MM.1S (cell line): Measurements from ENCODE around the gene SMU1.

Source experiments
- DNase-seq: peaks from one replicate; pipeline ENCODE4 v3.0.0-alpha.2; 2015
- H2AFZ ChIP-seq: fragments of 300-600 bp; sonication (generic); 2 replicates; pipeline ENCODE4 v1.6.0; 2016; ENCODE audit warnings: antibody characterized with exemption, low read length
- H3F3A ChIP-seq: fragments of 300-600 bp; sonication (generic); 2 replicates; pipeline ENCODE4 v1.6.1; 2016; ENCODE audit warnings: mild to moderate bottlenecking, antibody characterized with exemption, low read length, moderate library complexity, mixed read lengths; ENCODE audit not compliant: insufficient read depth
- H3K27ac ChIP-seq: fragments of 300-600 bp; sonication (generic); 2 replicates; pipeline ENCODE4 v1.5.1; 2016; ENCODE audit warnings: mild to moderate bottlenecking, low read length
- H3K27me3 ChIP-seq: fragments of 300-600 bp; sonication (generic); replicated peaks from 2 replicates; pipeline ENCODE4 v1.6.0; 2016; ENCODE audit warnings: low read length; ENCODE audit not compliant: insufficient read depth
- H3K36me3 ChIP-seq: fragments of 300-600 bp; sonication (generic); replicated peaks from 2 replicates; pipeline ENCODE4 v1.6.1; 2016; ENCODE audit warnings: mild to moderate bottlenecking, low read length, mixed read lengths; ENCODE audit not compliant: insufficient read depth
- H3K4me1 ChIP-seq: fragments of 300-600 bp; sonication (generic); 2 replicates; pipeline ENCODE4 v1.6.1; 2016; ENCODE audit warnings: low read length, mixed read lengths
- H3K4me2 ChIP-seq: fragments of 300-600 bp; sonication (generic); 2 replicates; pipeline ENCODE4 v1.6.0; 2016; ENCODE audit warnings: low read depth, low read length
- H3K4me3 ChIP-seq: fragments of 300-600 bp; sonication (generic); 2 replicates; pipeline ENCODE4 v1.5.1; 2016; ENCODE audit warnings: low read length, mixed read lengths
- H3K79me2 ChIP-seq: fragments of 300-600 bp; sonication (generic); 2 replicates; pipeline ENCODE4 v1.6.1; 2016; ENCODE audit warnings: mixed run types, low read length, mixed read lengths
- H3K9ac ChIP-seq: fragments of 300-600 bp; sonication (generic); 2 replicates; pipeline ENCODE4 v1.6.1; 2016; ENCODE audit warnings: low read length, mixed read lengths
- H3K9me2 ChIP-seq: fragments of 300-600 bp; sonication (generic); replicated peaks from 2 replicates; pipeline ENCODE4 v1.6.1; 2016; ENCODE audit warnings: mild to moderate bottlenecking, low read length, mixed read lengths; ENCODE audit not compliant: insufficient read depth
- H3K9me3 ChIP-seq: fragments of 300-600 bp; sonication (generic); replicated peaks from 2 replicates; pipeline ENCODE4 v1.6.1; 2016; ENCODE audit warnings: mild to moderate bottlenecking, low read length, mixed read lengths; ENCODE audit not compliant: insufficient read depth
- H4K20me1 ChIP-seq: fragments of 300-600 bp; sonication (generic); 2 replicates; pipeline ENCODE4 v1.6.1; 2016; ENCODE audit warnings: mild to moderate bottlenecking, low read length, moderate library complexity, mixed read lengths; ENCODE audit not compliant: insufficient read depth
- EZH2 ChIP-seq: fragments of 300-600 bp; sonication (generic); optimal IDR thresholded peaks from 2 replicates; pipeline ENCODE3; 2017; ENCODE audit warnings: low read depth, mild to moderate bottlenecking, antibody characterized with exemption, low read length, mixed read lengths
- EZH2phosphoT487 ChIP-seq: fragments of 300-600 bp; sonication (generic); IDR thresholded peaks from 2 replicates; pipeline ENCODE4 v1.6.1; 2018; ENCODE audit warnings: antibody characterized with exemption, low read length
- TF ChIP-seq, protein P1 (sequence below): fragments of 300-600 bp; sonication (generic); IDR thresholded peaks from 2 replicates; pipeline ENCODE4 v1.5.1; 2016; ENCODE audit warnings: antibody characterized with exemption, low read length, mixed read lengths

SMU1 gene

DNA sequence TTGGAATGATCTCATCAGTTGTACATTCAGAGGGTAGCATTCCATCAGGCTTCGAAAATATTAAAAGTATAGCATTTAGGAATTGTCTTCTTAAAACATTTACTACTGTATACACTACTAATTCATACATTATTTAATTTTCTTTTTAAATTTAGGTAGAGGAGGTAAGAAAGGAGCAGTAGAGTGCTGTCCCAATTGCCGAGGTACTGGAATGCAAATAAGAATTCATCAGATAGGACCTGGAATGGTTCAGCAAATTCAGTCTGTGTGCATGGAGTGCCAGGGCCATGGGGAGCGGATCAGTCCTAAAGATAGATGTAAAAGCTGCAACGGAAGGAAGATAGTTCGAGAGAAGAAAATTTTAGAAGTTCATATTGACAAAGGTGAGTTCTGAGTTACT, 46.2 kb downstream of the SMU1 start:
- TF ChIP-seq EZH2phosphoT487 = no peak
- TF ChIP-seq, protein P1, sequence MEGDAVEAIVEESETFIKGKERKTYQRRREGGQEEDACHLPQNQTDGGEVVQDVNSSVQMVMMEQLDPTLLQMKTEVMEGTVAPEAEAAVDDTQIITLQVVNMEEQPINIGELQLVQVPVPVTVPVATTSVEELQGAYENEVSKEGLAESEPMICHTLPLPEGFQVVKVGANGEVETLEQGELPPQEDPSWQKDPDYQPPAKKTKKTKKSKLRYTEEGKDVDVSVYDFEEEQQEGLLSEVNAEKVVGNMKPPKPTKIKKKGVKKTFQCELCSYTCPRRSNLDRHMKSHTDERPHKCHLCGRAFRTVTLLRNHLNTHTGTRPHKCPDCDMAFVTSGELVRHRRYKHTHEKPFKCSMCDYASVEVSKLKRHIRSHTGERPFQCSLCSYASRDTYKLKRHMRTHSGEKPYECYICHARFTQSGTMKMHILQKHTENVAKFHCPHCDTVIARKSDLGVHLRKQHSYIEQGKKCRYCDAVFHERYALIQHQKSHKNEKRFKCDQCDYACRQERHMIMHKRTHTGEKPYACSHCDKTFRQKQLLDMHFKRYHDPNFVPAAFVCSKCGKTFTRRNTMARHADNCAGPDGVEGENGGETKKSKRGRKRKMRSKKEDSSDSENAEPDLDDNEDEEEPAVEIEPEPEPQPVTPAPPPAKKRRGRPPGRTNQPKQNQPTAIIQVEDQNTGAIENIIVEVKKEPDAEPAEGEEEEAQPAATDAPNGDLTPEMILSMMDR = no peak
- no peak for TF ChIP-seq EZH2
- Histone ChIP-seq H3K79me2 (peaks cover 99% of the 10 kb centered on the region), H3K4me3 (no peak overlapping the region), H3K27ac (no peak overlapping the region), H3F3A (0 out of 2 replicates have a peak, but pooled peaks cover 7% of the 10 kb centered on the region), H3K4me1 (peaks cover 23% of the 10 kb centered on the region; the same call in 1 of the 2 replicates), H3K9me2 (no peaks in the 10 kb centered on the region), H3K9me3 (no peaks in the 10 kb centered on the region), H3K9ac (no peak overlapping the region), H4K20me1 (peaks cover 53% of the 10 kb centered on the region), H3K27me3 (no peaks in the 10 kb centered on the region), H3K4me2 (no peak overlapping the region), H2AFZ (no peak overlapping the region), H3K36me3 (peaks cover 43% of the 10 kb centered on the region)
- DNase-seq = no peak

DNA sequence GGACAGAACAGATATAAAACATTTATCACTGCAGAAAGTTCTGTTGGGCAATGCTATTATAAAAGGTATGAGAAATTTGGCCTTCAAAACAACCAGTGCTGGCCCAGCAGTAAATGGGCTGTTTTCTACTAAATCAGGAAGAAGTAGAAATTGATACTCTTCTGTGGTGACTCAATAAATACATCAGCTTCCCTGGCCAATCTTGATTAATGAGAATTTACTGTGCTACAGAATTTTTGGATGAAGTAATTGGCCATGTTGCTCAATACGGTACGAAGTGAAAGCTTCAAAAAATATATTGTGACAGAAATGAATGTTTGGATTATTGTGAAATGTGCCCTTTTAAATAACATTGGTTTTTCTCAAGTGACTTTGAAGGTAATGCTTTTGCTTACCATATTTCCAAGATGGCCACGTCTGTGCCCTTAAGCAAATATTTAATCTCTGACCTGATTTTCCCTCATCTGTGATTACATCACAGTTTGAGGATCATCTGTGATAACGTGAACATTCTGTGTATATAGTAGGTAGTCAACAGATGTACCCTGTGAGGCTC, 47.2 kb downstream of the SMU1 start:
- peaks cover 97% of the 10 kb centered on the region for H3K79me2 ChIP-seq
- peaks cover 23% of the 10 kb centered on the region for H3K4me1 ChIP-seq
- no peaks in the 10 kb centered on the region for H3K9me3 ChIP-seq
- H3K36me3 ChIP-seq = peaks cover 36% of the 10 kb centered on the region
- TF ChIP-seq, protein P1 = no peak
- TF ChIP-seq EZH2 (no peak), EZH2phosphoT487 (no peak)
- no peak for DNase-seq
- no peaks in the 10 kb centered on the region for H3K9me2 ChIP-seq
- H3K9ac ChIP-seq = no peak overlapping the region
- H3K4me2 ChIP-seq = 0 out of 2 replicates have a peak overlapping the region, but pooled peaks have one; percentile 3
- no peak overlapping the region for H3K4me3 ChIP-seq
- 0 out of 2 replicates have a peak, but pooled peaks cover 6% of the 10 kb centered on the region for H3F3A ChIP-seq
- H2AFZ ChIP-seq = no peak overlapping the region
- H3K27ac ChIP-seq = no peak overlapping the region
- peaks cover 53% of the 10 kb centered on the region for H4K20me1 ChIP-seq
- H3K27me3 ChIP-seq = no peaks in the 10 kb centered on the region

DNA sequence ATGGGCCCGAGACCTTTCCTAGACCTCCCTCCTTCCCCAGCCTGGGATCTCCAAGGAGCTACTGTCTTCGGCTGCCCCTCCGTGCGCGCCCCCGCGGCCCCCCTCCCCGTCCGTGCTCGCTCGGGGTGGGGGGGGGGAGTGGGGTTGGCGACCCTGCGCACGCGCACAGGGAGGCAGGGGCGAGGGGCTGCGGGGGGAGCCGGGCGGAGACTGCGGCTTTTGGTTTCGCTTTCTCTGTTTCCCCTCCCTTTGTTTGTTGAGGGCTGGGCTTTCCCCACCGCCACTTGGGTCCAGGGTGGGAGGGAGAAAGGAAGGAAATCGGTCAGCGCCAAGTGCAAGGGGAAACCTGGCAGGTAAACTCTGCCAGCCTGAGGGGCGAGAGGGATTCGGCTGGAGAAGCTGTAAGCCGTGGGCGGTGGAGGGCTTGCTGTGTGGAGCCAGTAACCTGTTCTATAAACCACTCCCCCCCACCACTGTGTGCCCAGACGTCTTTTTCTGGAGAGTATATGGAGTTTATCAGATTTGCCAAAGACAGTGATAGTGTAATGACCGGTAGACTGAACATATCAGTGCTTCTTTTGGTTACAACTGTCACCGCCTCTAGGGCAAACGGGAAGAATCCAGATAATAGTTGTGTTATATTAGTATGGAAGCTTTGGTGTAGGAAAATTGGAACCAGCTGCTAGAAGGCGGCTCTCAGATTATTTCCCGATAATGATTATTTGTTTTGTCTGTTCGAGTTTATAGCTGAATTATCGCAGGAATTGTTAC, 50.7 kb downstream of the SMU1 start:
- Histone ChIP-seq H3K27ac (peak overlapping the region; percentile 93), H3K9me2 (no peaks in the 10 kb centered on the region), H3F3A (no peaks in the 10 kb centered on the region), H3K4me2 (peak overlapping the region; percentile 70), H3K9ac (peak overlapping the region; percentile 98), H3K4me1 (peaks cover 30% of the 10 kb centered on the region), H3K79me2 (peaks cover 88% of the 10 kb centered on the region), H3K27me3 (no peaks in the 10 kb centered on the region), H3K36me3 (peaks cover 16% of the 10 kb centered on the region; the same call in 1 of the 2 replicates), H2AFZ (0 out of 2 replicates have a peak overlapping the region, but pooled peaks have one; percentile 37), H3K4me3 (peak overlapping the region; percentile 99), H3K9me3 (no peaks in the 10 kb centered on the region), H4K20me1 (peaks cover 40% of the 10 kb centered on the region)
- DNase-seq = peak; percentile 74
- TF ChIP-seq, protein P1 = no peak
- TF ChIP-seq EZH2 = no peak
- no peak for TF ChIP-seq EZH2phosphoT487
